Neutrophil (primary cell): ENCODE data around the gene EFHC2.

ENCODE experiments used
- H3K27ac ChIP-seq: fragments of 200-600 bp; sonication (generic); 2 replicates; pipeline ENCODE4 v1.5.1; 2016; ENCODE audit warnings: mild to moderate bottlenecking, moderate library complexity
- H3K27me3 ChIP-seq: fragments of 200-600 bp; sonication (generic); 2 replicates; pipeline ENCODE4 v1.6.0; 2016; ENCODE audit warnings: mild to moderate bottlenecking
- H3K36me3 ChIP-seq: fragments of 200-600 bp; sonication (generic); 2 replicates; pipeline ENCODE4 v1.5.1; 2017
- H3K4me1 ChIP-seq, 2 experiments: fragments of 200-600 bp in 1 of 2; sonication (generic) in 1 of 2; 1 replicate in 1 of 2; 2 replicates in 1 of 2; pipeline versions ENCODE4 v1.5.1 to v1.6.1; 2013 to 2016; ENCODE audit warnings: low read depth in 1 of 2, low read length in 1 of 2, mild to moderate bottlenecking in 1 of 2, moderate library complexity in 1 of 2; ENCODE audit not compliant: control insufficient read depth in 1 of 2, insufficient read depth in 1 of 2
- H3K4me3 ChIP-seq, 2 experiments: fragments of 200-600 bp in 1 of 2; sonication (generic) in 1 of 2; 1 replicate in 1 of 2; 2 replicates in 1 of 2; pipeline ENCODE4 v1.5.1; 2013 to 2016; ENCODE audit warnings: low read depth in 1 of 2, low read length in 1 of 2, mild to moderate bottlenecking in 1 of 2, moderate library complexity in 1 of 2
- H3K9me3 ChIP-seq: fragments of 200-600 bp; sonication (generic); 2 replicates; pipeline ENCODE4 v1.5.1; 2016
- CTCF ChIP-seq: fragments of 200-600 bp; sonication (generic); IDR thresholded peaks from 2 replicates; pipeline ENCODE4 v1.5.1; 2016; ENCODE audit warnings: antibody characterized with exemption

Gene EFHC2

GRCh38 chrX:44291468-44292092, 51.9 kb downstream of the EFHC2 start:
- Histone ChIP-seq H3K4me1 (no peaks in the 10 kb centered on the region), H3K36me3 (no peaks in the 10 kb centered on the region), H3K27me3 (no peaks in the 10 kb centered on the region), H3K27ac (no peak overlapping the region), H3K4me3 (no peak overlapping the region), H3K9me3 (no peaks in the 10 kb centered on the region)
- no peak for TF ChIP-seq CTCF

GRCh38 chrX:44290718-44291117, 52.8 kb downstream of the EFHC2 start:
- Histone ChIP-seq H3K27ac (no peak overlapping the region), H3K27me3 (no peaks in the 10 kb centered on the region), H3K4me1 (no peaks in the 10 kb centered on the region), H3K9me3 (no peaks in the 10 kb centered on the region), H3K4me3 (no peak overlapping the region), H3K36me3 (no peaks in the 10 kb centered on the region)
- TF ChIP-seq CTCF: no peak

GRCh38 chrX:44282753-44283152, 60.7 kb downstream of the EFHC2 start:
- Histone ChIP-seq H3K27me3 (no peaks in the 10 kb centered on the region), H3K9me3 (no peaks in the 10 kb centered on the region)
- TF ChIP-seq CTCF: no peak

GRCh38 chrX:44280116-44280515, 63.4 kb downstream of the EFHC2 start:
- Histone ChIP-seq H3K27ac (peak overlapping the region; percentile 48), H3K4me1 (peaks cover 6 to 26% of the 10 kb centered on the region in 2 experiments), H3K9me3 (no peaks in the 10 kb centered on the region), H3K4me3 (no peak overlapping the region), H3K27me3 (no peaks in the 10 kb centered on the region), H3K36me3 (no peaks in the 10 kb centered on the region)
- no peak for TF ChIP-seq CTCF

More at GRCh38 chrX:44282753-44283152, 60.7 kb downstream of the EFHC2 start:
- H3K27ac ChIP-seq: no peak overlapping the region
- H3K36me3 ChIP-seq: no peaks in the 10 kb centered on the region
- H3K4me3 ChIP-seq: no peak overlapping the region
- H3K4me1 ChIP-seq: peaks cover 4 to 19% of the 10 kb centered on the region in 2 experiments

GRCh38 chrX:44274096-44274495, 69.4 kb downstream of the EFHC2 start:
- Histone ChIP-seq H3K9me3 (no peaks in the 10 kb centered on the region), H3K27me3 (no peaks in the 10 kb centered on the region), H3K4me1 (peaks cover 2 to 12% of the 10 kb centered on the region in 2 experiments), H3K27ac (no peak overlapping the region), H3K4me3 (no peak overlapping the region), H3K36me3 (no peaks in the 10 kb centered on the region)
- no peak for TF ChIP-seq CTCF

- H3K9me3 ChIP-seq: no peaks in the 10 kb centered on the region
- no peaks in the 10 kb centered on the region for H3K36me3 ChIP-seq
- H3K4me1 ChIP-seq: no peaks in the 10 kb centered on the region
- H3K27me3 ChIP-seq: peaks cover 28% of the 10 kb centered on the region
- H3K27ac ChIP-seq: no peak overlapping the region
- TF ChIP-seq CTCF: no peak
- no peak overlapping the region for H3K4me3 ChIP-seq
Observed at GRCh38 chrX:44267861-44268260, 75.6 kb downstream of the EFHC2 start.
